ENCODE results near the gene RAB8B. TPM values are rescaled to one million over a fixed set of nuclear protein-coding genes. Genes with fewer than 3 reads are reported as not detected.
"Not testable (repeated sequence)": the region's sequence is repeated elsewhere in the genome, so short reads cannot be mapped to it uniquely, and the experiment has no call there.

RAB8B gene
- total RNA-seq, 1 experiment from 2014 or later, result 14.2 TPM

DNA sequence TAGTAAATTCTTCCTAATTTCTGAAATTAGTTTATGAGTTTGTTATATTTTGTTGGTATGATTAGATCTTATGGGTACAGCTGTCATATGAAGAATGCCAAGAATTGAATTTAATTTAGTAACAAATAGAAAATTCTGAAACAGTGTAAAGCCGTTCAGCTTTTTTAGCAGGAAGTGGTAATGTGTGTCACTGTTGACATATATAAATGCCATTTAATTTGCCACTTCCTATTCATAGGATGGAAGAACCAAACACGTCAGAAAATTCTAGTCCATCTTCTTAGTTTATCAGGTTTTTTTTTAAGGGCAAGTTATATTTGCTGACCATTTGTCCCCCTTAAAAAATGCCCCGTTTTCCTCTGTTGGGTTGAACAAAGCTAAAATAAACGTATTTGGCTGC, 43.0 kb downstream of the RAB8B start:
- no peaks in the 10 kb centered on the region for H3K9me3 ChIP-seq (ENCODE audit: low read length)
- no peak overlapping the region for H3K9ac ChIP-seq (ENCODE audit: low read length)
- H3K9me2 ChIP-seq (replicated peaks; ENCODE audit: insufficient read depth, low read length), result no peaks in the 10 kb centered on the region
- no peaks in the 10 kb centered on the region for H3K27me3 ChIP-seq (ENCODE audit: low read length)
- no peak overlapping the region for H3K27ac ChIP-seq (ENCODE audit: low read length)
- H4K20me1 ChIP-seq (ENCODE audit: insufficient read depth, low read depth, low read length), result peaks cover 6% of the 10 kb centered on the region; the same call in 1 of the 2 replicates
- no peak overlapping the region for H3K4me3 ChIP-seq (ENCODE audit: low read length)
- peaks cover 9% of the 10 kb centered on the region for H3K4me1 ChIP-seq (ENCODE audit: low read length)
- no peak overlapping the region for H2AFZ ChIP-seq (ENCODE audit: low read length)
- no peak for DNase-seq
- no peaks in the 10 kb centered on the region for H3K36me3 ChIP-seq (ENCODE audit: insufficient read depth, low read length)
- no peak overlapping the region for H3K4me2 ChIP-seq (ENCODE audit: low read depth, low read length, poor library complexity, severe bottlenecking)
- H3K79me2 ChIP-seq (ENCODE audit: low read length), result no peaks in the 10 kb centered on the region

DNA sequence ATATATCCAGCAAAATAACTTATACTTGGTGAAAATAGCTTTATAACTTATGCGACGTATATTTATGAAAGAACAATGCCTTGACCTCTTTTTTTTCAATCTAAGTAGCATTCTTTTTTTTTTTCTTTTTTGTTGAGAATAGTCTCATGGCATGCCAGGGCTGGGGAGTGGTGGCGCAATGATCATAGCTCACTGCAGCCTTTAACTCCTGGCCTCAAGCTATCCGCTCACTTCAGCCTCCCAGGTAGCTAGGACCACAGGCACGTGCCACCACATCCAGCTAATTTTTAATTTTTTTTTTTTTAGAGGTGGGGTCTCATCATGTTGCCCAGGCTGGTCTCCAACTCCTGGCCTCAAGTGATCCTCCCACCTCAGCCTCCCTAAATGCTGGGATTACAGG, 43.5 kb downstream of the RAB8B start:
- Histone ChIP-seq H4K20me1 (ENCODE audit: insufficient read depth, low read depth, low read length) (peaks cover 6% of the 10 kb centered on the region; the same call in 1 of the 2 replicates), H3K27me3 (ENCODE audit: low read length) (no peaks in the 10 kb centered on the region), H3K4me2 (ENCODE audit: low read depth, low read length, poor library complexity, severe bottlenecking) (no peak overlapping the region), H3K27ac (ENCODE audit: low read length) (no peak overlapping the region), H3K4me1 (ENCODE audit: low read length) (peaks cover 9% of the 10 kb centered on the region), H3K9me3 (ENCODE audit: low read length) (no peaks in the 10 kb centered on the region), H2AFZ (ENCODE audit: low read length) (no peak overlapping the region), H3K9me2 (replicated peaks; ENCODE audit: insufficient read depth, low read length) (no peaks in the 10 kb centered on the region), H3K9ac (ENCODE audit: low read length) (no peak overlapping the region), H3K36me3 (ENCODE audit: insufficient read depth, low read length) (no peaks in the 10 kb centered on the region), H3K79me2 (ENCODE audit: low read length) (no peaks in the 10 kb centered on the region), H3K4me3 (ENCODE audit: low read length) (no peak overlapping the region)
- no peak for DNase-seq

GRCh38 chr15:63233667-63234423, 44.4 kb downstream of the RAB8B start:
- H3K4me3 ChIP-seq (ENCODE audit: low read length), result no peak overlapping the region
- no peak overlapping the region for H3K9ac ChIP-seq (ENCODE audit: low read length)
- no peaks in the 10 kb centered on the region for H3K36me3 ChIP-seq (ENCODE audit: insufficient read depth, low read length)
- H4K20me1 ChIP-seq (ENCODE audit: insufficient read depth, low read depth, low read length), result peaks cover 6% of the 10 kb centered on the region; the same call in 1 of the 2 replicates
- H3K9me3 ChIP-seq (ENCODE audit: low read length), result no peaks in the 10 kb centered on the region
- H3K27ac ChIP-seq (ENCODE audit: low read length), result no peak overlapping the region
- no peaks in the 10 kb centered on the region for H3K27me3 ChIP-seq (ENCODE audit: low read length)
- H3K4me1 ChIP-seq (ENCODE audit: low read length), result peaks cover 11% of the 10 kb centered on the region
- no peaks in the 10 kb centered on the region for H3K9me2 ChIP-seq (replicated peaks; ENCODE audit: insufficient read depth, low read length)
- H2AFZ ChIP-seq (ENCODE audit: low read length), result no peak overlapping the region
- no peaks in the 10 kb centered on the region for H3K79me2 ChIP-seq (ENCODE audit: low read length)
- peak; percentile 39 for DNase-seq
- H3K4me2 ChIP-seq (ENCODE audit: low read depth, low read length, poor library complexity, severe bottlenecking), result no peak overlapping the region

- no peak overlapping the region for H3K27ac ChIP-seq (ENCODE audit: low read length)
- no peak overlapping the region for H2AFZ ChIP-seq (ENCODE audit: low read length)
- no peaks in the 10 kb centered on the region for H3K79me2 ChIP-seq (ENCODE audit: low read length)
- H3K36me3 ChIP-seq (ENCODE audit: insufficient read depth, low read length), result no peaks in the 10 kb centered on the region
- H3K4me3 ChIP-seq (ENCODE audit: low read length), result no peak overlapping the region
- H3K9me3 ChIP-seq (ENCODE audit: low read length), result no peaks in the 10 kb centered on the region
- H3K27me3 ChIP-seq (ENCODE audit: low read length), result no peaks in the 10 kb centered on the region
- DNase-seq, result peak; percentile 16
- no peaks in the 10 kb centered on the region for H3K9me2 ChIP-seq (replicated peaks; ENCODE audit: insufficient read depth, low read length)
- H4K20me1 ChIP-seq (ENCODE audit: insufficient read depth, low read depth, low read length), result peaks cover 6% of the 10 kb centered on the region; the same call in 1 of the 2 replicates
- H3K4me1 ChIP-seq (ENCODE audit: low read length), result peaks cover 13% of the 10 kb centered on the region
- H3K4me2 ChIP-seq (ENCODE audit: low read depth, low read length, poor library complexity, severe bottlenecking), result no peak overlapping the region
- H3K9ac ChIP-seq (ENCODE audit: low read length), result no peak overlapping the region
Observed at GRCh38 chr15:63234451-63234870, 45.1 kb downstream of the RAB8B start.

- Histone ChIP-seq H3K9ac (ENCODE audit: low read length) (no peak overlapping the region), H3K79me2 (ENCODE audit: low read length) (no peaks in the 10 kb centered on the region), H3K4me2 (ENCODE audit: low read depth, low read length, poor library complexity, severe bottlenecking) (no peak overlapping the region), H3K36me3 (ENCODE audit: insufficient read depth, low read length) (no peaks in the 10 kb centered on the region), H3K9me3 (ENCODE audit: low read length) (no peaks in the 10 kb centered on the region), H3K27ac (ENCODE audit: low read length) (no peak overlapping the region), H3K27me3 (ENCODE audit: low read length) (no peaks in the 10 kb centered on the region), H3K9me2 (replicated peaks; ENCODE audit: insufficient read depth, low read length) (no peaks in the 10 kb centered on the region), H3K4me1 (ENCODE audit: low read length) (peaks cover 13% of the 10 kb centered on the region), H4K20me1 (ENCODE audit: insufficient read depth, low read depth, low read length) (peaks cover 6% of the 10 kb centered on the region; the same call in 1 of the 2 replicates), H2AFZ (ENCODE audit: low read length) (no peak overlapping the region), H3K4me3 (ENCODE audit: low read length) (no peak overlapping the region)
- peak; percentile 28 for DNase-seq
Observed at GRCh38 chr15:63236272-63236671, 46.9 kb downstream of the RAB8B start.

DNA sequence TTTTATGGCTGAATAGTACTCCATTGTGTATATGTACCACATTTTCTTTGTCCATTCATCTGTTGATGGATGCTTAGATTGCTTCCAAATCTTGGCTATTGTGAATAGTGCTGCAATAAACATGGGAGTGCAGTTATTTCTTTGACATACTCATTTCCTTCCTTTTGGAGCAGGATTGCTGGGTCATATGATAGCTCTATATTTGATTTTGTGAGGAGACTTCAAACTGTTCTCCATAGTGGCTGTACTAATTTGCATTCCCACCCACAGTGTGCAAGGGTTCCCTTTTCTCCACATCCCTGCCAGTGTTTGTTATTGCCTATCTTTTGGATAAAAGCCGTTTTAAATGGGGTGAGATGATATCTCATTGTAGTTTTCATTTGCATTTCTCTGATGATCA, 47.7 kb downstream of the RAB8B start:
- H3K9me3 ChIP-seq (ENCODE audit: low read length); H3K27me3 ChIP-seq (ENCODE audit: low read length); H2AFZ ChIP-seq (ENCODE audit: low read length); H3K4me3 ChIP-seq (ENCODE audit: low read length); H4K20me1 ChIP-seq (ENCODE audit: insufficient read depth, low read depth, low read length); H3K4me2 ChIP-seq (ENCODE audit: low read depth, low read length, poor library complexity, severe bottlenecking); H3K36me3 ChIP-seq (ENCODE audit: insufficient read depth, low read length); H3K27ac ChIP-seq (ENCODE audit: low read length); H3K9me2 ChIP-seq (replicated peaks; ENCODE audit: insufficient read depth, low read length); H3K9ac ChIP-seq (ENCODE audit: low read length); DNase-seq; H3K79me2 ChIP-seq (ENCODE audit: low read length): not testable (repeated sequence)
- peaks cover 13% of the 10 kb centered on the region for H3K4me1 ChIP-seq (ENCODE audit: low read length)

DNA sequence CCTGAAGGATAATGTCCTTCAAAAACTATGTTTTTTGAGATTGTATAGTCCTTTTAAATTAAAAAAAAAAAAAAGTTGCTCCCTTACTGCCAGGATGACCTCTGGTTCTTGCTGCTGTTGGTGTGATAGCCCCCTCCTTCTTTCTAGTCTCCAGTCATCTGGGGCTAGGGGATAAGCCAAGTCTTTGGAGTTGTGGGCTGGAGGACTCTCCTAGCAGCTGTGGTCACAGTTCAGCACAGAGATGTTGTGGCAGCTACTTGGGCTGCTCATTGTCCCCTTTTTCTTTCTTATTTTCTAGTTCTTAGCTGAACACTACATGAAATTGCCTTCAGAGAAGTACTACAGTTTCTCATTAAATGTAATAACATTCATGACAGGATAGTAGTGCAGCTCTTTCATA, 48.8 kb downstream of the RAB8B start:
- DNase-seq, result no peak
- Histone ChIP-seq H3K36me3 (ENCODE audit: insufficient read depth, low read length) (no peaks in the 10 kb centered on the region), H3K27me3 (ENCODE audit: low read length) (no peaks in the 10 kb centered on the region), H3K79me2 (ENCODE audit: low read length) (no peaks in the 10 kb centered on the region), H4K20me1 (ENCODE audit: insufficient read depth, low read depth, low read length) (peaks cover 6% of the 10 kb centered on the region; the same call in 1 of the 2 replicates), H3K4me1 (ENCODE audit: low read length) (peaks cover 13% of the 10 kb centered on the region), H3K4me3 (ENCODE audit: low read length) (no peak overlapping the region), H3K27ac (ENCODE audit: low read length) (no peak overlapping the region), H3K4me2 (ENCODE audit: low read depth, low read length, poor library complexity, severe bottlenecking) (no peak overlapping the region), H3K9ac (ENCODE audit: low read length) (no peak overlapping the region), H3K9me3 (ENCODE audit: low read length) (no peaks in the 10 kb centered on the region), H2AFZ (ENCODE audit: low read length) (no peak overlapping the region), H3K9me2 (replicated peaks; ENCODE audit: insufficient read depth, low read length) (no peaks in the 10 kb centered on the region)

- Histone ChIP-seq H3K9me2 (replicated peaks; ENCODE audit: insufficient read depth, low read length) (no peaks in the 10 kb centered on the region), H3K9me3 (ENCODE audit: low read length) (no peaks in the 10 kb centered on the region), H3K9ac (ENCODE audit: low read length) (no peak overlapping the region), H3K27ac (ENCODE audit: low read length) (no peak overlapping the region), H2AFZ (ENCODE audit: low read length) (no peak overlapping the region), H3K27me3 (ENCODE audit: low read length) (no peaks in the 10 kb centered on the region), H3K4me1 (ENCODE audit: low read length) (peaks cover 11% of the 10 kb centered on the region), H3K4me2 (ENCODE audit: low read depth, low read length, poor library complexity, severe bottlenecking) (no peak overlapping the region), H3K79me2 (ENCODE audit: low read length) (no peaks in the 10 kb centered on the region), H3K36me3 (ENCODE audit: insufficient read depth, low read length) (no peaks in the 10 kb centered on the region), H3K4me3 (ENCODE audit: low read length) (no peak overlapping the region), H4K20me1 (ENCODE audit: insufficient read depth, low read depth, low read length) (peaks cover 3% of the 10 kb centered on the region; the same call in 1 of the 2 replicates)
- no peak for DNase-seq
Observed at GRCh38 chr15:63238796-63239195, 49.4 kb downstream of the RAB8B start.

Data from Karpas-422 (cell line).